Measurements from ENCODE around the gene ZNF112. TPM values are rescaled to one million over a fixed set of nuclear protein-coding genes. Genes with fewer than 3 reads are reported as not detected.
A peak's percentile ranks its signal among the peaks of the same experiment; 100 is the strongest.

Gene ZNF112
- total RNA-seq, 1 experiment from 2014 or later, result 8.2 TPM

DNA sequence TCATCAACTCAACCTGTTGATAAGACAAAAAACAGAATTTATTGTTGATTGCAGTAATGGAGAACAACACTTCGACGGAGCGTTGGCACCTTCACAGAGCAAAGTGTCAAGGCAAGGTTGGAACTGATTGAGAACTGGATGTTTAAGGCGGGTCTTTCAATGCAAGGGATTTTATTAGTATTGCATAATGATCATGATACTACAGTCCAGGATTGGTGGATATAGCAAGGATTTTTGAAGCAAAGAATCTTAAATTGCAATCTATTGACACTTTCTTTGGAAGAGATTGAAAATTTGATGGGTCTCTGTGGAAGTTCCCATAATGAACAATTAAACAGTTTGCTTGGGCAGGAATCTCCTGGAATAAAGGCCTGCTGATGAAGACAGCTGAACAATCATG is 51.0 kb downstream of the ZNF112 start:
- intact Hi-C loops (cut with micrococcal nuclease; ENCODE audit: unreplicated experiment), result no loop called here
- no peak for DNase-seq (ENCODE audit: low spot score)
- no peak for TF ChIP-seq EZH2 (IDR thresholded peaks at IDR 0.05; ENCODE audit: borderline replicate concordance, low read depth, low read length, poor library complexity, severe bottlenecking)
- TF ChIP-seq, protein P1, sequence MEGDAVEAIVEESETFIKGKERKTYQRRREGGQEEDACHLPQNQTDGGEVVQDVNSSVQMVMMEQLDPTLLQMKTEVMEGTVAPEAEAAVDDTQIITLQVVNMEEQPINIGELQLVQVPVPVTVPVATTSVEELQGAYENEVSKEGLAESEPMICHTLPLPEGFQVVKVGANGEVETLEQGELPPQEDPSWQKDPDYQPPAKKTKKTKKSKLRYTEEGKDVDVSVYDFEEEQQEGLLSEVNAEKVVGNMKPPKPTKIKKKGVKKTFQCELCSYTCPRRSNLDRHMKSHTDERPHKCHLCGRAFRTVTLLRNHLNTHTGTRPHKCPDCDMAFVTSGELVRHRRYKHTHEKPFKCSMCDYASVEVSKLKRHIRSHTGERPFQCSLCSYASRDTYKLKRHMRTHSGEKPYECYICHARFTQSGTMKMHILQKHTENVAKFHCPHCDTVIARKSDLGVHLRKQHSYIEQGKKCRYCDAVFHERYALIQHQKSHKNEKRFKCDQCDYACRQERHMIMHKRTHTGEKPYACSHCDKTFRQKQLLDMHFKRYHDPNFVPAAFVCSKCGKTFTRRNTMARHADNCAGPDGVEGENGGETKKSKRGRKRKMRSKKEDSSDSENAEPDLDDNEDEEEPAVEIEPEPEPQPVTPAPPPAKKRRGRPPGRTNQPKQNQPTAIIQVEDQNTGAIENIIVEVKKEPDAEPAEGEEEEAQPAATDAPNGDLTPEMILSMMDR (conservative IDR thresholded peaks at IDR 0.05; ENCODE audit: low read depth, low read length), result no peak
- no peak overlapping the region for H3K4me3 ChIP-seq (ENCODE audit: low read depth, low read length, poor library complexity, severe bottlenecking)
- no peaks in the 10 kb centered on the region for H3K9me3 ChIP-seq (ENCODE audit: low read depth, low read length, poor library complexity, severe bottlenecking)
- H3K27ac ChIP-seq (ENCODE audit: low read depth, low read length, poor library complexity, severe bottlenecking), result no peak overlapping the region
- BruUV-seq (replicated peaks), result no TSS peak
- ChIA-PET CTCF (no interaction called here), POLR2A (ENCODE audit: low non-redundant PET) (no interaction called here)
- H3K36me3 ChIP-seq (ENCODE audit: insufficient read depth, low read length, poor library complexity, severe bottlenecking), result peaks cover 10% of the 10 kb centered on the region
- H3K4me1 ChIP-seq (ENCODE audit: insufficient read depth, low read length, poor library complexity, severe bottlenecking), result peaks cover 7% of the 10 kb centered on the region
- H3K27me3 ChIP-seq (replicated peaks; ENCODE audit: insufficient read depth, low read depth, low read length, poor library complexity), result no peaks in the 10 kb centered on the region

DNA sequence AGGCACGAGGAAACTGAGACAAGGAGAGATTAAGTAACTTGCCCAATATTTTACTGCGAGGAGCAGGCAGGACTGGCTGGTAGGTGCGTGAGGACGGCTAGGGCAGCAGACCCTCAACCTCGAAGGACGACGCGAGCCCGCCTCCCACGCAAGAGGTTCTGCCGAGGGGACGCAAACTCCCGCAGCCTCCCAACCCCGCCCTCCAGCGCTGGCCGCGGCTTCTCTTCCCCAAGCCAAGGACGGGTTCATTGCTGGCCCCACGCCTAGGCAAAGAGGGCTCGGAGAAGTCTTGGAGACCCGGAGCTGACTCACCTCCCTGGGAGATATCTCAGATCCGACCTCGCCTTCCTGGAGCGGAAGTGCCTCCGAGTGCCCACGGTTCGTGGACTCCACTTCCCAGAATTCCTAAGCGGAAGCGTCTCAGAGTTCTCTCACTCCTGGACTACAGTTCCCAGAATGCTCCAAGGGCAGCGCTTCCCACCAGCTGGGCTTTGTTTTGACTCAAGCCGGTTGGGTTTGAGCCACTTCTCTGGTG is 51.8 kb downstream of the ZNF112 start, which contains the start of gene ZNF235:
Gene ZNF235, minus strand, starts transcription at position 367 of the 535 bp plus-strand sequence. CDS start 1,621 bp downstream, outside the sequence.
- no peak for TF ChIP-seq EZH2 (IDR thresholded peaks at IDR 0.05; ENCODE audit: borderline replicate concordance, low read depth, low read length, poor library complexity, severe bottlenecking)
- TF ChIP-seq, protein P1 (conservative IDR thresholded peaks at IDR 0.05; ENCODE audit: low read depth, low read length), result no peak
- Histone ChIP-seq H3K9me3 (ENCODE audit: low read depth, low read length, poor library complexity, severe bottlenecking) (no peaks in the 10 kb centered on the region), H3K36me3 (ENCODE audit: insufficient read depth, low read length, poor library complexity, severe bottlenecking) (peaks cover 15% of the 10 kb centered on the region), H3K4me1 (ENCODE audit: insufficient read depth, low read length, poor library complexity, severe bottlenecking) (peaks cover 7% of the 10 kb centered on the region), H3K27me3 (replicated peaks; ENCODE audit: insufficient read depth, low read depth, low read length, poor library complexity) (no peaks in the 10 kb centered on the region), H3K27ac (ENCODE audit: low read depth, low read length, poor library complexity, severe bottlenecking) (peak within 1 kb of the TSS; percentile 69), H3K4me3 (ENCODE audit: low read depth, low read length, poor library complexity, severe bottlenecking) (peak within 1 kb of the TSS; percentile 67)
- intact Hi-C loops (cut with micrococcal nuclease; ENCODE audit: unreplicated experiment), result no loop called here
- CTCF ChIA-PET, result no interaction called here
- BruUV-seq (replicated peaks), result no TSS peak
- POLR2A ChIA-PET (ENCODE audit: low non-redundant PET), result no interaction called here
- DNase-seq (ENCODE audit: low spot score), result peak; percentile 97

DNA sequence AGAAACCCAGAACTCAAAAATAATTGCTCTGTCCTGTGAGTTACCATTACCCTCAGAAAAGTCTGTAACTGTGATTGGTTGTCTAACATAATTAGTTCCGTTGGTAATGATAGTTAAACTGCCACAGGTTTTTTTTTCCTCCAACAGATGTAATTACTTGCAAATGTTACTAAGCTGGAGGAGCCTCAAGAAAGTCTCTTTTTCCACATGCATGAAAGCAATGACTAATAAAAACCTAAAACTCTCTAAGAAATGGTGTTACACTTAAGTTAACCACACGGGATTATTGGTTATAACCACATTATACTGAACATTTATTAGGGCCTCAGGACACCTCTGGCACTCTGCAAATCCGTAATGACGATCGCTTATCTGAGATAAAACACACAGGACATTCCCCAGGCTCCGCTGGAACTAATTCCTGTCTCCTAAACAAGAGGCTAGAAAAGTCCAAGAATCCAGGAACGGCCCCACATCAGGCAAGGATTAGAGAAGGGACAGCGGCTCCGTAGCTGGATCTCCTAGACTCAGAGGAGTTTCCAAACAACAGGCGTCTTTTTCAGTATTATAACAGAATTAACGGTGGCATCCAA is 52.4 kb downstream of the ZNF112 start:
- CTCF ChIA-PET, result no interaction called here
- intact Hi-C loops (cut with micrococcal nuclease; ENCODE audit: unreplicated experiment), result no loop called here
- no TSS peak for BruUV-seq (replicated peaks)

More for the DNA sequence above, 52.4 kb downstream of the ZNF112 start:
- H3K4me1 ChIP-seq (ENCODE audit: insufficient read depth, low read length, poor library complexity, severe bottlenecking), result peaks cover 7% of the 10 kb centered on the region
- H3K27ac ChIP-seq (ENCODE audit: low read depth, low read length, poor library complexity, severe bottlenecking), result peak overlapping the region; percentile 69
- DNase-seq (ENCODE audit: low spot score), result peak; percentile 32
- TF ChIP-seq, protein P1 (conservative IDR thresholded peaks at IDR 0.05; ENCODE audit: low read depth, low read length), result no peak
- TF ChIP-seq EZH2 (IDR thresholded peaks at IDR 0.05; ENCODE audit: borderline replicate concordance, low read depth, low read length, poor library complexity, severe bottlenecking), result no peak
- H3K27me3 ChIP-seq (replicated peaks; ENCODE audit: insufficient read depth, low read depth, low read length, poor library complexity), result no peaks in the 10 kb centered on the region
- peak overlapping the region; percentile 67 for H3K4me3 ChIP-seq (ENCODE audit: low read depth, low read length, poor library complexity, severe bottlenecking)
- peaks cover 20% of the 10 kb centered on the region for H3K36me3 ChIP-seq (ENCODE audit: insufficient read depth, low read length, poor library complexity, severe bottlenecking)
- H3K9me3 ChIP-seq (ENCODE audit: low read depth, low read length, poor library complexity, severe bottlenecking), result no peaks in the 10 kb centered on the region
- POLR2A ChIA-PET (ENCODE audit: low non-redundant PET), result no interaction called here
